GM19455 (cell line): ENCODE results near the gene PXYLP1.

Experiments
- ATAC-seq: cut with Tn5 transposase; IDR thresholded peaks from one replicate; pipeline ENCODE4 v1.9.1; 2021; ENCODE audit not compliant: unreplicated experiment

PXYLP1 gene

DNA sequence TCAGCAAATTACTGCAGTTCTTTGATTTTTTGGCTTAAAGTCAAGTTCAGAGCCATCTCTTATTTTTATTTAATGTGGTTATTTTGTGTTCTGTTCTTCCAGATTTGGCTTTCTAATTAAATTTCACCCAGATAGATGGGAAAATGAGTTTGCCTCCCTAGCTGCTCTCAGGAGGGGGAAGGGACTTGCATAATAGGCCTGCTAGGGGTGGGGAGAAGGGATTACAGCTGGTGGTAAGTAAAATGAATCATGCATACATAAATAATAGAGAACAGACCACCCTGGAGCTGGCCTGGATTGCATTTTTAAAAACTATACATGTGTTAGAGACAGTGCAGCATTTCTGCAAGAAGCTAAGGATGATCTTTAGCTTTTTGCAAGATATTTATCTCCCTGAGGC is 3.9 kb upstream of the PXYLP1 start:
- no peak for ATAC-seq

DNA sequence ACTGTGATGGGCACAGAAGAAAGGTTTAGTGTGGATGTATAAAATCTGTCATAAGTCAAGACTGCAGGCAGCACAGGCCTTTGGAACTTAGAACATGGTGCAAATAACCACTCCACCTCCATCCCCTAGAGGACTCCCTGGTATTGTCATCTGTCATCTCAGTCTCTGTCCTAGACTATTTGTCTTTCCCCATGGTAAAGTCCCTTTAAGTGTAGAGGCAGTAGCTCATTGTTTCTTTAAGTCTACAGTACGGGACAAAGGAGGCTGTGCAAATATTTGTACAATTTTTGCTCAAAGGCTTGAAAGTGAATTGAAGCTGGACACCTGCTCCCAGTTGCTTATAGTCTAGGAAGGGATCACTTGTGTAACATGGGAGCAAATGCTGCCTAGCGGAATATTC is 3.2 kb upstream of the PXYLP1 start:
- ATAC-seq, result no peak

DNA sequence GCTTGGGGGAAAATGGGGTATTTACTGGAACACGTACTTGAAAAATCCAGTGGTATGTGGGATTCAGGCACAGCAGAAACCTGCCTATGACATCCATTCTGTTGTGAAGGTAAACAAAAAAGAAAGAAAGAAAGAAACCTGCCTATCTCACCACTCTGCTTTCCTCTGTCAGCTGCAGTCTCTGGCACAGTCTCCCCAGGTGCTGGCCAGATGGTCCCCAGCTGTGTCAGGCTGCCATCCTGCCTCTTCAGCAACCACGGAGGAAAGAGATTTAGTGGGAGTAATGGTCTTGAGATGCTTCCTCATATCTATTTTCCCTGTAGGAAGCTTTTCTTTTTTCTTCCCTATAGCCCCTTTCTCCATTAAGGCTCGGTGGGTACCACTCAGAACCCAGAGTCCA is 2.5 kb upstream of the PXYLP1 start:
- ATAC-seq, result no peak

DNA sequence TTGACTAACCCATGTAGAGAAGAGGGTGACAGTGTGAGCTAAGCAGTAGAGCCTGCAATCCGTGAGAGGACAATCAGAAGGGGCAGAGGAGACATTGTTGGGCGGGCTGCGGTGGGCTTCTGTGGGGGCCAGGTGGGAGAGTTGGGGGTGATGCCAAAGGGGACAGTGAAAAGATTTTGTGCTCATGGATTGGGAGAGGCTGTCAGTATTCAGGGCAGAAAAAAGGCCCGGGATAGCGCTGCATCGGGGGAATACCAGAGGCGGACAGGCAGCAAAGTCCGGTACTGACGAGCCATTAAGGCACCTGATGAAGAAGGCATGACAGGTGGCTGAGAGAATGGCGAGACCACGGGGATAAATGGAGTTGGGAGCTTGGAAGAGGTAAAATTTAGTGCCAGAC is 1.3 kb upstream of the PXYLP1 start:
- ATAC-seq, result no peak

DNA sequence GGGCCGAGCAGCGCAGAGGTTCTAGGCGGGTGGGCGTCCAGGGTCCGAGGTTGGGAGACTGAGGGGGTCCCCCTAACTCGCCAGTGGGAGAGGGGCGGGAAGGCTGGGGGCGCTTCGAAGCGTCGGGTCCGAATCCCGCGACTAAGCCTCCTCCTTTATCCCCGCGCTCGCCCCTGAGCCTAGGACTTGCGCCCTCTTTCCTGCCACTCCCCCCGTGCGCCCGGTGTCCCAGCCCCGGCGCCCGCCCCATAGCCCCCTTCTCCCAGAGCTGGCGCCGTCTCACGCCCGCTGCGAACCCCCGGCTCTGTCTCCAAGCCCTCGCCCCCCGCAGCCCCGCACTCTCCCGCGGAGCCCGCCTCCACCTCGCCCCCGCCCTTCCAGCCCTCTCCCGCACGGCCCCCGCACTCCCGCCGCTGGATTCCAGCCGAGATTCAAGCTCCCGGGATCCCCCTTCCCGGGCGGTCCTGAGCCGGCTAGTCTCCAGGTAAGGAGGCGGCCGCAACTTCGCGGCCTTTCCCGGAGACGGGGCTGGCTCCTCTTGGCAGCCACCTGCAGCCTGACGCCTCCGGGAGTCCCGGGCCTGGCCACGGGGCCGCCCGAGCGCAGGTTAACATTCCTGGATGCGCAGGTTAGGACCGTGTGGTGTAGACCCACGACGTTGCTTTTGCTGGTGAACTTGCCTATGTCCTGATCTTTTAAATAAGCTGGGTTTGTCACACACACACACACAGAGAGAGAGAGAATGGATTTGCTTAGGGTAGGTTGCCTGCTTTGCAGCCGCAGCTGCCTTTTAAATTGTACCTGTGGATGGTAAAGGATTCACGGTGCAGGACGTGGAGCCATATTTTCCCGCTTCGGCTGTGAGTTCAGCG is 563 bp downstream of the PXYLP1 start:
- ATAC-seq, result peak; percentile 5

DNA sequence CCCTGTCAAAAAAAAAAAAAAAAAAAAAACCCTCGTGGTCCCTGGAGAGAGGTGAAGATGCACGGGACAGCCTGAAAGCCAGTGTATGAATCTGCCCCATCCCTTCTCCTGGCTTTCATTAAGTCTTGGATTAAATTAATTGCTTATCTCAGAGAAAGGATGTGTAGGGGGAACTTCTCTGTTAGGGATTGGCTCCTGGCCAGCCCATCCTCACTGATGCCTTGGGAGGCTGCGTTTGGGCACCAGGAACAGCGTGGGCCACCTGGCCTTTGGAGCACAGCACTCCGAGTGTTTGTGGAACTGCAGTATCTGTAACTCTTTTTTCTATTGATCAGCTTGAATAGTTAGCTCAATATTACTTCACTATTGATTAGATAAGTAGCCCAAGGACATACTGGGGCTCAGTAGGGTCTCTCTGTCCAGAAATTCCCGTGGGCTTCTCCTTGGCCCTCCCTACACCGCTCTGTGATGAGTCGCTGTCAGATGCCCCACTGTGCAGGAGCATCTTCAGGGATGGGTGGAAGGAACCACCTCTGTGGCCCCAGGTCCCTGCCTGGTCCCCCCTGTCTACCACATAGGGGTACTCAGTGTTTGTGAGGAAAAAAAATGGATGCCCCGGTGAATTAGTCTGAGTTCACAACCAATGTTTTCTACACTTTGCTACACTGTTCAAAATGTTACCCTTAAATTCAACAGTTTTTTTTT is 2.0 kb downstream of the PXYLP1 start:
- no peak for ATAC-seq

DNA sequence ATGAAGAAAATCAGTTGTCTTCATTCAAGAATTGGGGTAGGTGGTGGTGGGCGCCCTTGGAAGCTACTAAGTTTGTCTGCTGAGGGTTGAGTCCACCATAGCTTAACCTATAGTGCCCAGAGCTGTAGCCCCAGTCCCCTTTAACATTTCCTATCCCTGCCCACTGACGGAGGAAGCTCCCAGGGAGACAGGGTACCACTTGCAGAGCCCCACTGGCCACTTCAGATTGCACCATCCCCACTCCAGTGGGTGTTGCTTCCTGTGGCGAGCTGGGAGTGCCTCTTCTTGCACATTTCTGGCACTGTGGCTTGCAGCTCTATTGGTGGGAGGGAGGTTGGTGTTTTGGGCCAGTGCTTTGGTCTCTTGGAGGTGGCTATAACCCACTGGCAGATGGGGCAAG is 2.7 kb downstream of the PXYLP1 start:
- no peak for ATAC-seq

DNA sequence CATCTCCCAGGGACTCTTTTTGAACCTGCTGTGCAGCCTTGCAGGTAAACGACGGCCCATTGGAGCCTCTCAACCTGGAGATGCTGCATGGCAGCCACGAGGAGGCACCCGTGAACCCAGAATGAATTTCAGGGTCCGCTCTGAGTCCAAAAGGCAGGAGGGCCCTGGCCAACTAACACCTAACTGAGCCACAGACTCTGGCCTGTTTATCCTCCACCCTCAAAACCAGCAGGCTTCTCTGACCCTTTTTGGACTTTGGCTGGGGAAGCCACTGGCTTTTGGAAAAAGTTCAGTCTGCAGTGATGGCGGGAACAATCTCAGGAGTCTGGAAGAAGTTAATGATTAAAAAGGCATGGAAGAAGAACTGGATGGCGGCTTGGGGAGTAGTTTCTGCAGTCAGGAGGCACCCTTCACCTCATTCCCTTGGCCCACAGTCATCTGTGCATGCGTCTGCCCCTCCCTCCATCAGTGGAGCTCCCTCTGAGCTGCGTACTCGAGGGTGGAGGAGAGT is 4.1 kb downstream of the PXYLP1 start:
- ATAC-seq, result no peak

DNA sequence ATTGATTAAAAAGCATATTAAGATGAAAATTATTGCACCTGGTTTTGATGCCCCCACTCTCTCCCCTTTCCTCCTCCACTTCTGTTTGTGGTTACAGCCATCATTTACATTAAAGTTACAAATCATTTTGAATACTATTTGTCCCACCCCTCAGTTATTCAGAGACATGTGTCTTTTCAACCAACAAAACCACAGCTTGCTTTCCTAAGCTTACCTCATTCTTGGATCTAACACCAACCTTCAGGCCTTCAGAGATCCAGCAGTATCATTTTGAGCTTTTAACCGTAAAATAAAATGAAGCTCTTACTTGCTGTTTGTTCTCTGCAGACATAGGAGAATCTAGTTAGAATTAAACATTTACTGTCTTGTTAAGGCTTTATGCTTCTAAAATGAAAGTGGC is 4.7 kb downstream of the PXYLP1 start:
- no peak for ATAC-seq

DNA sequence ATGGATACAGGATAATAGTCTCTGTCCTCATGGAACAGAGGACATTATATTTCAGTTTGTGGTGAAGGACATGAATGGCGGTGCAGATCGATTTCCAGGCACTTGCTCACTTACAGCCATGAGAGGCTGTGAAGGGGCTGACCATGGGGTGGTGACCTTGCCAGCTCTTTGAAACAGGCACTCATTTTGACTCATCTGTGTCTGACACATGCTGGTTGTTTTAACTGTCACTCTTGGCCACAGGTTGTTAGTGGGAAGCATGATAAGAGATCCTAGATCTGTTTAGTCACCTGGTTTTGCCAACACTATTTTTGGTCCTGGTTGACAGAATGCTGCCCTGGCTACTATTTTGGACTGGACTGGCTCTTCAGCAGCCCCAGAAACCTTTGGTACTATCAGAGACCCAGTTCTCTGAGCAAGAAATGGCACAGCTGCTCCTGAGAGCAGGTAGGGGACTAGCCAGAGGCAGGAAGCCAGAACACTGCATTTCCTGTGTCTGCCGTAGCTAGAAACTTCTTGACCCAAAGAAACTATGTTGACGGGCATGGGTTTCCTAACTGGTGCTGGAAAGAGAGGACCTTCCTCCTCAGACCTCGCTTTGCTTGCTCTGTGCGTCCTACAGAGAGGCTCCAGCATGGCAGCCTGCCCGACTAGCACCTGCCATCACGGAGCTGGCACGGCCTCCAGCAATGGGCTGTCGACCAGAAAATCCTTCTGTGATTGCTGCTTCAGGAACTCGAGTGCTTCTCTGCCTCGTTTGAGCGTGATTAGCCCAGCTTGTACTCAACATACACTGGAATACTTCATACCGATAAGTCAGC is 6.3 kb downstream of the PXYLP1 start:
- no peak for ATAC-seq

DNA sequence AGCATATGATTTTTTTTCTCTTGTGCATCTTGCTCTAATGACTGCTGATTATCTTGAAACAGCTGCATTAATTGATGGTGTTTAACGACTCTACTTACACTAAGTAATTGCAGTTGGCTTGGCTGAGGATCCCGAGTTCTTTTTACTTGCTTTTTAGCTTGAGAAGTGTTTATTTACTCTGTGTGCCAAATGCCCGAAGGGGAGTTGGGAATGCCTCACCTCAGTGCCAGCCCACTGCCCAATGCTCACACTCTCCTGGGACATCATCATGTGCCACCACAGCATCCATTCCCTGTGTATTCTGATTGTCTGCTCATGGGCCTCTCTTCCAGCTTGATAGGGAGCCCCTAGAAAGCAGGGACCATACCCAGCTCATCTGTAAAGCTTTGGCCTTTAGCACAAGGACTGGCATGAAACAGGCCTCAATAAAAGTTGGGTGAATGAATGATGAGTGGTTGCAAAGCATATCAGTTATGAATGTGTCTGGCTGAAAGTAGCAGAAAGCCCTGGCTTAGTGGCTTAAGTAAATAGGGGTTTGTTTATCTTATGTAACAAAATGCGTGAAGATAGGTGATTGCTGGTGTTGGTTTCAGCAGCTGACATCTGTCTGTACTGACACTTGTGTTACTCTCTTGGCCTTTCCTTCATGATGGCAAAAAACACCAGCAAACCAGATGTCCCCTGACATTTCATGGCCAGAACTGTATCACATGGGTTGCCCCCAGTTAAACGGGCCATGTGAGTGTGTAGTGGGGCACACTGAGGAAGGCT is 8.1 kb downstream of the PXYLP1 start:
- ATAC-seq, result no peak

DNA sequence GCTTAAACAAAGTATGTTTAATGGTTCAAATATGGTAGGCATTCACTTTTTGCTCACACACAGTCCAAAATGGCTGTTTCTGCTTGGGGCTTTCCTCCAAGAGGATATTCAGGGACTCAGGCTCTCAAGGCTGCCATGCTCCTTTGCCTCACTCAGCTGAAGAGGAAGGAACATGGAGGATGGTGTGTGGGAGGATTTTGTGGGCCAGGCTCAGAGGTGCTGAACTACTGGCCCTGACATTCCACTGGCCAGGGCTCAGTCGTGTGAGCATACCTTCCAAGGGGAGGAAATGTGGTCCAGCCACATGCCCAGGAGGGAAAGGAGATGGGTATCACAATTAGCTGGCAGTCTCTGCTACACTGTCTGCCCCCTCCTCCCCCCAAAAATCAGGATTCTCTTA is 8.7 kb downstream of the PXYLP1 start:
- ATAC-seq, result no peak

DNA sequence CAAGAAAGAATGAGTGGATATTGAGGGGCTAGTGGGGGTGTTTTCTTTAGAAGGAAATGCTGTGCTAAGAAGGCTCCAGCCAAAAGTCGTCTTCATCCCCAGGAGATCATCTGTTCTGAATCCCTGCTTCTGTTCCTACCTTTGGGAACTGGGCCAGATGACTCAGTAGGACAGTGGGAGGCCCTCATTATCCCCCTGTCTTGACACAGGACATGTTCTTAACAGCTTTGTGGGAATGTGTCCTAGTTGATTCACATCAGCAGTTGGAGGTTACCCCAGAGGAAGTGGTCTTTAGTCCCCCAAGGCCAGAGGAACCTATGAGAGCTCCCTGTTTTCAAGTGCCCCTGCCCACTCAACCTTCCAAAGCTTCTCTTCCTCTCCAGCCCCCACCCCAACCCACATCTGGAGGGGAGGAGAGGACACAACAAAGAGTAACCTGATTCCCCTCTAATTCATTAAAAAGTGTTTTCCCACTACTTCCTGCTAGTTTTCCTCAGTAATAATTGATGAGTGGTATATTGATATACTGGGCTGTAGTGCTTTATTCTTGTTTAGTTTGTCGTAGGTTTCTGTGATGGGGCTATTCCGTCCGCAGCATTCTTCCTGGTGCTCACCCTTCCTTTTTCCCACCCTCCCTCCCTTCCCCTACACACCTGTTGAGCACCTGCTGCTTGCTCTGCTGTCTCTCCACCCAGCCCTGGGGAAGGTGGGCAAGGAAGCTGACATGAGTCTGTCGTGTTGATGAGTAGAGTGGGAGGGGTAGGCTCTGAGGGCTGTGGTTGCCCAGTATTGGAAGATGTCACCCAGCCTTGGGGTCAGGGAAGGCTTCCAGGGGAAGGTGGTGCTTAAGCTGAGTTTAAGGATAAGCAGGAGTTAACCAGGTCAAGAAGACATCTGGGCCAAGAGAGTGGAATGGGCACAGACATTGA is 9.3 kb downstream of the PXYLP1 start:
- no peak for ATAC-seq

DNA sequence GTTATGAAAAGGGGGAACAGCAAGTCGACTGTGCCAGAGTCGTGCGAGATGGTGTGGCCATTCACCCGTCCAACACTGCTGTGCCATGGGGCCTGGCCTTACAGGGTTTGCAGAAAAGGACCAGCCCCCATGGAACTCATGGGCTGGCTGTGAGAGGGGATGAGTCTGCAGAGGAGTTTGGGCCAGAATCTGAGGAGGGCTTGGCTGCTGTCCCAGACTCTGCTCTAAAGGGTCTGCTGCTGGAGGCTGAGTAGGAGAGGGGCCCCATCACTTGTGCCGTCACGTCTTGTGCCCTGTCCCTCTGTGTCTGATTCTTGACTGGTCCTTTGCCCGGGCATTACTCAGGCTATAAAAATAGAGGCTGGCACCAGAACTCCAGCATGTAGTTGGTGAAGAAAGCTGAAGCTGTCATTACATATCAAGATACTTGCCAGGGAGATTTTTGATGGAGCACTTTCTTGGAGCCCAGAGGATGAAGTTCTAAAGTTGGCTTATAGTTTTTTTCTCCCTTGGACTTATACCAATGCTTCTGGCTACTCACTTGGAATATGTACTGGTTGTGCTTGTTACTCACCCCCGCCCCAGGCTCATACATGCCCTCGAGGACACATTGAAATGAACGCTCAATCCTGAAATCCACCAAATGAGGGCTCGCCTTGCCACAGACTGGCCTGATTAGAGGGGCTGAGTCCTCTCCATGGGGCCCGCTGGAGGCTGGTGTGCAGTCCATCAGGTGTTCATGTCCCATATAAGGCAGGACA is 10.2 kb downstream of the PXYLP1 start:
- ATAC-seq, result no peak

DNA sequence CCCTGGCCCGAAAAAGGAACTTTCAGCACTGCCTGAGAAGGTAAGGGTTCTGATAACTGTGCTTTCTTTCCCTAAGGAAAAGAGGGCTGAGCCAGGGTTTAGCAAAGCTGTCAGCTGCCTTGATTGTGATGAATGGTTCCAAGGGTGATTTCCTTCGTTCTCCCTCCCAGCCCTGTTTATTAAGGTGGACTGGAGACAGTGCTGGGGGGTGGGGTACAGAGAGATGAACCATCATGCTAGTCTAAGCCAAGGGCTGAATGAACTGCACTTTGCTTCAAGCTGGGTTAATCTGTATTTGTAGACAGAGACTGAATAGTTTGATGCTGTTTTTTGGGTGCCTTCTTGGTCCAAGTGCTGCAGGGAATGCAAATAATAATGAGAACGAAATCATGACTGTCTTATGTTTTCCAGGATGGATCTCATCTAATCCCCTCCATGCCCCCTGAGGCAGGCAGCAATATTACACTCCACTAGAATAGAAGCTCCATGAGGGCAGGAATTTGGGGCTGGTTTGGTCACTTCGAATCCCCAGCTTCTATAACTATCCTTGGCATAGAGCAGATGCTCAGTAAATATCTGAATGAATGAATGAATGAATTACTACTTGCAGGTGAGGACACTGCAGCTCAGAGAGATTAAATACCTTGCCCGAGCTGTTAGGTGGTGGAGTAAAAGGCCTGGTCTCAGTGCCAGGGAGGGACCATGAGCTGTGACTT is 10.9 kb downstream of the PXYLP1 start:
- ATAC-seq, result no peak

DNA sequence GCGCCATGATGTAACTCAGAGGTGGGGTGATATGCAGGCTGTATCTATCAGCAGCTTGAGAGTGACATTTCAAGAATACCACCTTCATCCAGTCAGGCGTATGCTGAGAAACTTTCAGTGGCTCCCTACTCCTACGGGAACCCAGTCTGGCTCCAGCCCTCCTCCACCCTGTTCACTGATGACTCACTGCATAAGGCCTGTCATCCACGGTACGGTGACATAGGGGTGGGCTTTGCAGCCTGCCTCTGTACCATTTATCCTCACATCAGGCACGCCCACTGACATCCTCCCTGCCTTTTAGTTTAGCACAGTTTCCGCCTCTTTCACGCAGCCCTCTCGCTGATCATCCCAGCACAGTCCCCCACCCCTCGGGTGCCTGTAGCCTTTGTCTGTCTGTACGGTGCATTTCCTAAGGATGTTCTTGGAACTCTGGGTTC is 11.7 kb downstream of the PXYLP1 start:
- ATAC-seq, result no peak

DNA sequence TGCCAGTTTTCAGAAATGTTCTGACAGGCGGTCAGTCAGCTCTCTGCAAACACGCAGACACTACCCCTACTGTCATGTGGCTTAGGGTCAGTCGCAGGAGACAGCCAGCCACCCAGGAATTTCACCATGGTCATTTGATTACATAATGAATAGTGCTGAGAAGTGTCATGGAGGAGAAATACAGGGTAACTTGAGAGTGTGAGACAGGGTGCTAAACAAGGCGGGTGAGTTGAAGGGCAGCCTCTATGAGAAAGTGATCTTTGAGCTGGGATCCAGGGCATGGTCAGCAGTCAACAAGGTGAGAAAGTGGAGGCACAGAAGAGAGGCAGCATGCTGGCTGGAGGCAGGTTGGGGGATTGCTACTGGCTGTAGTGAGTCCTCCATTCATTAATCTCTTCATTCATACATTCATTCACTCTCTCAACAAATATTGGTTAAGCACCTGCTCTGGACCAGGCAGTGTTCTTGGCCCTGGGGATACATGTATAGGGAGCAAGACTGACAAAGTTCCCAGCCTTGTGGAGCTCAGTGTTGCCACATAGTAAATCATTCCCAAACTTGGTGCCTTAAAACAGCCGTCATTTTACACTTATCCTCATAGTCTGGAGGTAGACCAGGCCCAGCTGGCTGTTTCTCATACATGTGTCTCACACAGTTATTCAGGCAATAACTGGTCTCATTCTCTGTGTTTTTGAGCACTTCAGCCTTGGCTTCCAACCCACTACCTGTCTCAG is 14.8 kb downstream of the PXYLP1 start:
- ATAC-seq, result no peak

DNA sequence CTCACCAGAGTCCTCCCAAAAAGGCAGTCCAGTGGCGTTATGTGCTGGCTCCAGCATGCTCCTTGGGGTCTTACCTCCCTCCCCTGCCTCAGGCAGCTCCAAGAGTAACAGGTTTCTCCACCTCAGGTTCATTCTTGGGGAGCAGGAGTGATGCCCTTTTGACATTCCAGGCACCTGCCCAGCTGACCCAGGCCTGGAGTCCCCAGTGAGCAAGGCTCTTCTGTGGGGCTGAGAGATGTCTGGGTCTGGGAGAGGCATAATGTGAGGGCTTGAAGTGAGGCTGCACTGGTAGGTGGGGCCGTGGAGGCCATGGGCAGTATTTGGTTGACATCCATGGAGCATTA is 15.3 kb downstream of the PXYLP1 start:
- no peak for ATAC-seq
